ENCODE results near the gene VWA5A.

The VWA5A gene

DNA sequence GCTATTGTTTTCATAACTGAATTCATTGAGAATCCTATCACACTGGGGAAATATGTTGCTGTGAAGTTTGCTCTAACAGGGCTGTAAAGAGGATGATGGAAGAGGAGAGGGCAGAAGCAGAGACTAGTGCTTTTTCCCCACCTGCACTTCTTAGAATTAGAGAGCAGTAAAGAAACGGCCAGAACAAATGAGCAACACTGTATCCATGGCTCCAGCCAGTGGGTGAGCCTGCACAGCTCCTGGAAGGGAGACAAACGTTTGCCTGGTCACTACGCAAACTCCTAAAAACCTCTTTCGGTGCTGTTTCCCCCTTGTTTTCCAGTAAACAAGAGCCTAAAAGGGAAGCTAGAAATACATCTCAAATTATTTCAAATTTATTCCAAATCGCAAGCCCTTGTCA, 45.7 kb downstream of the VWA5A start:
- TF ChIP-seq USF1 (IDR thresholded peaks at IDR 0.05) (no peak), EGR1 (IDR thresholded peaks at IDR 0.05) (no peak), RAD21 (IDR thresholded peaks at IDR 0.05; ENCODE audit: low read depth) (no peak), FOXM1 (IDR thresholded peaks at IDR 0.05; ENCODE audit: borderline replicate concordance, low read depth) (no peak), TCF12 (IDR thresholded peaks at IDR 0.05; ENCODE audit: low read depth) (no peak), MAX (IDR thresholded peaks at IDR 0.05) (no peak), YY1 (IDR thresholded peaks at IDR 0.05; ENCODE audit: low read depth) (no peak), CEBPB (IDR thresholded peaks at IDR 0.05) (no peak), ZBTB7A (IDR thresholded peaks at IDR 0.05; ENCODE audit: low read depth) (no peak), TEAD4 (IDR thresholded peaks at IDR 0.05) (no peak), NFIC (IDR thresholded peaks at IDR 0.05) (no peak), EP300 (IDR thresholded peaks at IDR 0.05; ENCODE audit: borderline replicate concordance) (no peak), CREB1 (IDR thresholded peaks at IDR 0.05; ENCODE audit: low read depth) (no peak), TAF1 (IDR thresholded peaks at IDR 0.05; ENCODE audit: low read depth) (no peak)
- TF ChIP-seq, protein P1, sequence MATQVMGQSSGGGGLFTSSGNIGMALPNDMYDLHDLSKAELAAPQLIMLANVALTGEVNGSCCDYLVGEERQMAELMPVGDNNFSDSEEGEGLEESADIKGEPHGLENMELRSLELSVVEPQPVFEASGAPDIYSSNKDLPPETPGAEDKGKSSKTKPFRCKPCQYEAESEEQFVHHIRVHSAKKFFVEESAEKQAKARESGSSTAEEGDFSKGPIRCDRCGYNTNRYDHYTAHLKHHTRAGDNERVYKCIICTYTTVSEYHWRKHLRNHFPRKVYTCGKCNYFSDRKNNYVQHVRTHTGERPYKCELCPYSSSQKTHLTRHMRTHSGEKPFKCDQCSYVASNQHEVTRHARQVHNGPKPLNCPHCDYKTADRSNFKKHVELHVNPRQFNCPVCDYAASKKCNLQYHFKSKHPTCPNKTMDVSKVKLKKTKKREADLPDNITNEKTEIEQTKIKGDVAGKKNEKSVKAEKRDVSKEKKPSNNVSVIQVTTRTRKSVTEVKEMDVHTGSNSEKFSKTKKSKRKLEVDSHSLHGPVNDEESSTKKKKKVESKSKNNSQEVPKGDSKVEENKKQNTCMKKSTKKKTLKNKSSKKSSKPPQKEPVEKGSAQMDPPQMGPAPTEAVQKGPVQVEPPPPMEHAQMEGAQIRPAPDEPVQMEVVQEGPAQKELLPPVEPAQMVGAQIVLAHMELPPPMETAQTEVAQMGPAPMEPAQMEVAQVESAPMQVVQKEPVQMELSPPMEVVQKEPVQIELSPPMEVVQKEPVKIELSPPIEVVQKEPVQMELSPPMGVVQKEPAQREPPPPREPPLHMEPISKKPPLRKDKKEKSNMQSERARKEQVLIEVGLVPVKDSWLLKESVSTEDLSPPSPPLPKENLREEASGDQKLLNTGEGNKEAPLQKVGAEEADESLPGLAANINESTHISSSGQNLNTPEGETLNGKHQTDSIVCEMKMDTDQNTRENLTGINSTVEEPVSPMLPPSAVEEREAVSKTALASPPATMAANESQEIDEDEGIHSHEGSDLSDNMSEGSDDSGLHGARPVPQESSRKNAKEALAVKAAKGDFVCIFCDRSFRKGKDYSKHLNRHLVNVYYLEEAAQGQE (IDR thresholded peaks at IDR 0.05; ENCODE audit: low read depth): no peak

- no peak for TF ChIP-seq ZBTB7A (IDR thresholded peaks at IDR 0.05; ENCODE audit: low read depth)
- TF ChIP-seq TAF1 (IDR thresholded peaks at IDR 0.05; ENCODE audit: low read depth): no peak
- TF ChIP-seq EGR1 (IDR thresholded peaks at IDR 0.05): no peak
- no peak for TF ChIP-seq FOXM1 (IDR thresholded peaks at IDR 0.05; ENCODE audit: borderline replicate concordance, low read depth)
- TF ChIP-seq CREB1 (IDR thresholded peaks at IDR 0.05; ENCODE audit: low read depth): no peak
- no peak for TF ChIP-seq TCF12 (IDR thresholded peaks at IDR 0.05; ENCODE audit: low read depth)
Observed at GRCh38 chr11:124167826-124168231, 52.6 kb downstream of the VWA5A start.

DNA sequence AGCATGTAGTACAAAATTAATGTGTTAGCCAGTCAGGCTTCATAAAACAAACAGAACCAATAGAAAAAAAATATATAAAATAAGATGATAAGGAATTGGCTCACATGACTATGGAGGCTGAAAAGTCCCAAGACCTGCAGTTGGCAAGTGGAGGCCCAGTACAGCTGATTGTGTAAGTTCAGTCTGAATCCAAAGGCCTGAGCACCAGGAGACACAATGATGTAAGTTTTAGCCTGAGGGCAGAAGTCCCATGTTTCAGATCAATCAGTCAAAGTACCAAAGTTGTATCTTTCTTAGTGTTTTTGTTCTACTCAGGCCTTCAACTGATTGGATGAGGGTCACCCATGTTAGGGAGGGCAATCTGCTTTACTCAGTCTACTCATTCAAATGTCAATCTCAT, 53.5 kb downstream of the VWA5A start:
- TF ChIP-seq FOXM1 (IDR thresholded peaks at IDR 0.05; ENCODE audit: borderline replicate concordance, low read depth): no peak
- no peak for TF ChIP-seq TCF12 (IDR thresholded peaks at IDR 0.05; ENCODE audit: low read depth)
- no peak for TF ChIP-seq CREB1 (IDR thresholded peaks at IDR 0.05; ENCODE audit: low read depth)
- no peak for TF ChIP-seq YY1 (IDR thresholded peaks at IDR 0.05; ENCODE audit: low read depth)
- no peak for TF ChIP-seq MAX (IDR thresholded peaks at IDR 0.05)
- TF ChIP-seq USF1 (IDR thresholded peaks at IDR 0.05): no peak
- no peak for TF ChIP-seq CEBPB (IDR thresholded peaks at IDR 0.05)
- TF ChIP-seq ZBTB7A (IDR thresholded peaks at IDR 0.05; ENCODE audit: low read depth): no peak
- TF ChIP-seq NFIC (IDR thresholded peaks at IDR 0.05): no peak
- no peak for TF ChIP-seq RAD21 (IDR thresholded peaks at IDR 0.05; ENCODE audit: low read depth)
- TF ChIP-seq TEAD4 (IDR thresholded peaks at IDR 0.05): no peak
- no peak for TF ChIP-seq EP300 (IDR thresholded peaks at IDR 0.05; ENCODE audit: borderline replicate concordance)
- TF ChIP-seq, protein P1 (IDR thresholded peaks at IDR 0.05; ENCODE audit: low read depth): no peak
- TF ChIP-seq TAF1 (IDR thresholded peaks at IDR 0.05; ENCODE audit: low read depth): no peak
- no peak for TF ChIP-seq EGR1 (IDR thresholded peaks at IDR 0.05)

DNA sequence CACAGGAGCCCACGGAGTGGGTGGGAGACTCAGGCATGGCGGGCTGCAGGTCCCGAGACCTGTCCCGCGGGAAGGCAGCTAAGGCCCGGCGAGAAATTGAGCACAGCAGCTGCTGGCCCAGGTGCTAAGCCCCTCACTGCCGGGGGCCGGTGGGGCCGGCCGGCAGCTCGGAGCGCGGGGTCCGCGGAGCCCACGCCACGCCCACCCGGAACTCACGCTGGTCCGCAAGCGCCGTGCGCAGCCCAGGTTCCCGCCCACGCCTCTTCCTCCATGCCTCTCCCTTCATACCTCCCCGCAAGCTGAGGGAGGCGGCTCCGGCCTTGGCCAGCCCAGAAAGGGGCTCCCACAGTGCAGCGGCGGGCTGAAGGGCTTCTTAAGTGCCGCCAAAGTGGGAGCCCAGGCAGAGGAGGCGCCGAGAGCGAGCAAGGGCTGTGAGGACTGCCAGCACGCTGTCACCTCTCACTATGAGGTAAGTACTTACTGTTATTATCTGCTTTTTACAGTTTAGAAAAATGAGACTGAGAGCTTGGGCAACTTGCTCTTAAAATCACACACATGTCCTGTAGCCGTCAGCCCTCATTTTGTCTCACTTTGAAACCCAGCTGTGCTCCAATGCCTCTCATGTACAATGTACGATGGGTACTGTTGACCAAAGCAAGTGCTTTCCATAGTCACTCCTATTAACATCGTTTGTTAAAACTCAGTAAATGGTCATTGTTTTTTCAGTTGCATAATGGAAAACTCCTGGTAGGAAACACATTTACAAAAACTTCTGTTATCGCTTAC, 55.7 kb downstream of the VWA5A start:
- no peak for TF ChIP-seq TCF12 (IDR thresholded peaks at IDR 0.05; ENCODE audit: low read depth)
- TF ChIP-seq TEAD4 (IDR thresholded peaks at IDR 0.05): no peak
- no peak for TF ChIP-seq CREB1 (IDR thresholded peaks at IDR 0.05; ENCODE audit: low read depth)
- TF ChIP-seq EP300 (IDR thresholded peaks at IDR 0.05; ENCODE audit: borderline replicate concordance): no peak

GRCh38 chr11:124172101-124172500, 56.9 kb downstream of the VWA5A start:
- TF ChIP-seq FOXM1 (IDR thresholded peaks at IDR 0.05; ENCODE audit: borderline replicate concordance, low read depth) (no peak), YY1 (IDR thresholded peaks at IDR 0.05; ENCODE audit: low read depth) (no peak), ZBTB7A (IDR thresholded peaks at IDR 0.05; ENCODE audit: low read depth) (no peak), MAX (IDR thresholded peaks at IDR 0.05) (no peak), TCF12 (IDR thresholded peaks at IDR 0.05; ENCODE audit: low read depth) (no peak), RAD21 (IDR thresholded peaks at IDR 0.05; ENCODE audit: low read depth) (no peak), EP300 (IDR thresholded peaks at IDR 0.05; ENCODE audit: borderline replicate concordance) (no peak), NFIC (IDR thresholded peaks at IDR 0.05) (no peak), EGR1 (IDR thresholded peaks at IDR 0.05) (no peak), CREB1 (IDR thresholded peaks at IDR 0.05; ENCODE audit: low read depth) (no peak), CEBPB (IDR thresholded peaks at IDR 0.05) (no peak)
